ENCODE data around the gene ITPR1. TPM values are rescaled to one million over a fixed set of nuclear protein-coding genes. Genes with fewer than 3 reads are reported as not detected.

Gene ITPR1
- total RNA-seq, 1 donor from 2014 or later = 90.8 TPM

GRCh38 chr3:4836516-4836915 lies 343.4 kb downstream of the ITPR1 start:
- intact Hi-C loops (cut with micrococcal nuclease) = no loop called here

GRCh38 chr3:4837374-4837930 lies 344.3 kb downstream of the ITPR1 start:
- intact Hi-C loops (cut with micrococcal nuclease) = no loop called here

DNA sequence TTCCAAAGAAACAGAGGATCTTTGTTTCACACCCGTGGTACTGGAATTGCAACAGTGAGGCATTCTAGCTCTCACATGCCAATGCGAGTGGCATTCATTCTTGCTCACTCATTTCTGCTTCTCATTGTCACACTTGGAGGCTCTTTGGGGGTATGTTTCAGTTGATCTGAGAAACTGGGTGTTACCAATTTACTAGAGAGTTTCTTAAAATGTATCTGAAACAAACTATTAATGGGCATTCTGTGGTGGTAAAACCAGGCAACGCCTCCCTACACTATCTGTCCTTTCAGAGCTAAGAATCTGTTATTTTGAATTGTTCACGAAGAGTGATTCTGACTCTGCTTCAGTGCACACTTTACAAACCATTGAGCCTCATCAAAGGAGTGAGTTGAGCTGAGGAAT lies 345.5 kb downstream of the ITPR1 start:
- intact Hi-C loops (cut with micrococcal nuclease) = no loop called here

DNA sequence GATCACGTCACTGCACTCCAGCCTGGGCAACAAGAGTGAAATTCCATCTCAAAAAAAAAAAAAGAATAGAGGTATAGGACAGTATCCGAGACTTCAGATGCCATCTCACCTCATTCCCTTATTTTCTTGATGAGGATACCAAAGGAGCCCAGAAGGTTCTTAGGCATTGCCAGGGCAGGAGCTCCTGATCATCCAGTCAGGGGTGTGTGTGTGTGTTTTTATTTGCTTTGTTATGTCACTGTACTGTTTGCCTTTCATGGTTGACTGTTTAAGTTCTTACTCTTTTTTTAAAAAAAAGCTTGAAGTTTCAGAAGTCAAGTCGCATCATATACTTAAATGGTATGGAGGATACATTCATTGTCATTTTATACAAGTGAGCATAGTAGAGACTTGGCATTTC lies 346.1 kb downstream of the ITPR1 start:
- intact Hi-C loops (cut with micrococcal nuclease) = no loop called here

GRCh38 chr3:4841225-4841624 lies 348.1 kb downstream of the ITPR1 start:
- intact Hi-C loops (cut with micrococcal nuclease) = loop anchor here (1.0 to 5.0 kb wide), 2 partner anchors 10 to 539 kb away; partner anchors contain the start of gene SETMAR

GRCh38 chr3:4841776-4842440 lies 348.8 kb downstream of the ITPR1 start:
- intact Hi-C loops (cut with micrococcal nuclease) = loop anchor here (1.0 to 5.0 kb wide), 4 partner anchors 8 to 540 kb away; partner anchors contain the start of gene SETMAR

- intact Hi-C loops (cut with micrococcal nuclease) = loop anchor here (5.0 kb wide), 1 partner anchor 541 kb away; the partner anchor contains the start of gene SETMAR
Observed at GRCh38 chr3:4843619-4844018, 350.5 kb downstream of the ITPR1 start.

DNA sequence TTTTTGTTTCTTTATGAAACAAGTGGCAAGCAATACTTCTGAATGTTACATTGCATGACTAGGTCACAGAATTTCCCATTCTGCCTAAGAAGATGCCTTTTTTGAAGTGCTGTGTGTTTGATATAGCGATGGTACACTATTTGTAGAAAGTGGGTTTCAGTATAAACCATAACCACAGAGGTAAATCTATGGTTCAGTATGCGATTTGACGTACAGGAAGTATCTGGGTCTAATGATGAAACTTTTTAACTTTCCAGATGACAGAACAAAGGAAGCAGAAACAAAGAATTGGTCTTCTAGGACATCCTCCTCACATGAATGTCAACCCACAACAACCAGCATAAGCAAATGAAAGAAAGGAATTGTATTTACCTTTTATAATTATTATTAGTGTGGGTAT lies 352.7 kb downstream of the ITPR1 start:
- intact Hi-C loops (cut with micrococcal nuclease) = loop anchor here (1.0 kb wide), 2 partner anchors 15 to 160 kb away; no protein-coding TSS in a partner anchor

- intact Hi-C loops (cut with micrococcal nuclease) = loop anchor here (1.0 kb wide), 1 partner anchor 160 kb away; no protein-coding TSS in a partner anchor
Observed at GRCh38 chr3:4846543-4846942, 353.4 kb downstream of the ITPR1 start.

DNA sequence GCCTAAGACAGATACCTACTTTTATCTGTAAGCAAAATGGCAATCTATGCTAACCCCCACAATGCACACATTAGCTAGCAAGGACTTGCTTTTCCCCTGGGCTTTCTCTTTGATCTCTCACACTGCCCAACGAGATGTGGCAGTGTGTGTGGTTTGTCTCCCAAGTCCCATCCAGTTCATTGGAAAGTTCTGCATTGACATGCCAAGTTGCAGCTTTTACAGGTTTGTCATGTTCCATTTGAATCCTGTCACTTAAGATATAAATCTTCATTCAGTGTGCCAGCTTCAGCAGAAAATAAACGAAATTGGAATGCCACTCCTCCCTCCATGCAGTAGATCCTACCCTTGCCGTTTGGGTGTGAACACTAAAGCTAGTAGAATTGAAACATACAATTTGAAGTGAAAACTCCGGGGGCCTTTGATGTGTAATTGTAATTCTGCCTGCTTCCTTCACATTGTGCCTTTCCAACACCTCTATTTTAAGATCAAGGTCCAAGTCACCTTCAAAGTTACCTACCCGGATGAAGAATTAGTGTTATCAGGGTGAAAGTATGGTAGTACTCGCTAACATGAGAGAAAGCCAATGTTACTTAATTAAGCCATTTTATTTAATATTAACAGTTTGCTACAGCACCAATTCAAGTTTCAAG lies 355.2 kb downstream of the ITPR1 start:
- intact Hi-C loops (cut with micrococcal nuclease) = no loop called here

DNA sequence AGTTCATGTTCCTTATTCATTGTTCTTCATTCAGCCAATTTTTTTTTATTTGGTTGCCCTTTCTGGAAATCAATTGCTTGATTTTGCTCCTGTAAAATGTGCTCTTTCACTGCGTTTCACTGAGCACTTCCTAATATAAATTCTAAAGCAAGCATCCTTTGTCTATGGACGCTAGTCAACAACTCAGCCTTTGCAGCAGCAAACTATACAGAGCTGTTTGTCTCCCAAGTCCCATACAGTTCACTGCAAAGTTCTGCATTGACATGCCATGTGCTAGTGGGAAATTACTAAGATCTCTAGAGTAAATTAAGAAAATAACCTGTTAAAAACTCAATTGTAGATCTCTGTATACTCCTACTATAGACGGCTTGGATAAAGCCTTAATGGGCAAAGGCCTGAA lies 356.0 kb downstream of the ITPR1 start:
- intact Hi-C loops (cut with micrococcal nuclease) = no loop called here

DNA sequence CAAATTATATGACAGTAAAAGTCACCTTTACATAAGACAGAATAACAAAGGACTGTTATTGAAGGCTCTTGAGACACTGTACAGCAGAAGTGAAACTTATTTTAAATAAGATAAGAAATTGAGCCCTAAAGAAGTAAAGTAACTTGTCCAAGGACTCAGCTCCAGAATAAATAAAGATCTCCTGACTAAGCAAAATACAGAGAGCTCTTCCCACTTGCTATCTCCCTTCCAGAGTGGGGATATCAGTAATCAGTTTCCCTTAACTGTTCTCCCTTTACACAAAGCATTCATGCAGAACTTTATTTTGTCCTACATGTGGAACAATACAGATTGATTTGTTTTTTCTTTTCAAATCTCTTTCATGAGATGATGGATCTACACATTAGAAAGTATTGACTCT lies 356.6 kb downstream of the ITPR1 start:
- intact Hi-C loops (cut with micrococcal nuclease) = loop anchor here (1.0 to 5.0 kb wide), 10 partner anchors 7 to 273 kb away; partner anchors contain the start of gene ARL8B

- intact Hi-C loops (cut with micrococcal nuclease) = loop anchor here (1.0 to 5.0 kb wide), 10 partner anchors 8 to 272 kb away; partner anchors contain the start of gene ARL8B
Observed at GRCh38 chr3:4850211-4850927, 357.2 kb downstream of the ITPR1 start.

GRCh38 chr3:4850928-4851265 lies 357.7 kb downstream of the ITPR1 start:
- intact Hi-C loops (cut with micrococcal nuclease) = loop anchor here (1.0 to 5.0 kb wide), 16 partner anchors 9 to 346 kb away; partner anchors contain the start of gene ARL8B

DNA sequence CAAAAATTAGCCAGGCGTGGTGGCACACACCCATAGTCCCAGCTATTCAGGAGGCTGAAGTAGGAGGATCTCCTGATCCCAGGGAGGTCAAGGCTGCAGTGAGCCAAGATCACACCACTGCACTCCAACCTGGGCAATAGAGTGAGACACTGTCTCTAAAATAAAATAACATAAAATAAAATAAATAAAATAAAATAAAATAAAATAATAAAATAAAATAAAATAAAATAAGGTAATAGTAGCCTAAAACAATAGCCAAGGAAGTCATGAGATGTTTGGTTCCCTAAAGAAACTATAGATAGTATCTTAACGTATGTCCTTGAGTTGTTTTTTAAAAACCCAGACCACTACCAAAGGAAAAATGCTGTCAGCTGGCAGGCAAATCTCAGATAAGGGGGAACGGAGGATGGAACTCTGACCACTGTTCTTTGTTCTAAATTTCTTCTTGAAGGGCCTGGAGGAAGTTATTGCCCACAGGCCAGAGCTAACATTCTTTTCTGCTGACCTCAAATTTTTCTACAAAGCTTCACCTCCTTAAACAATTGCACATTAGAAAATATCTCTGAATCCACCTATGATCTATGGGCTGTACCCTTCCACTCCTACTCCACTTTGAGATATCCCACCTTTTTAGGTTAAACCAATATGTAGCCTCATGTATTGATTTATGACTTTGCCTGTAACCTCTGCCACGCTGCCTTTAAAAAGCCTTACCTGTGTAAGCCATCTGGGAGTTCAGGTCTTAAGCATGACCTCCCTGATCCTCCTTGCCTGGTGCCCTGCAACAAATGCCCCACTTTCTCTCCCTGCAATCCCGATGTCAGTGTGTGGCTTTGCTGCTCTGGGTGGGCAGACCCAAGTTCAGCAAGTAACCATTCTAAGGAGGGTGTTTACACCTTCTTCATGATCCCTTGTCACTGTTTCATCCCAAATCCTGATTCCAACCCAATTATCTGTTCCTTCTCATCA lies 359.9 kb downstream of the ITPR1 start:
- intact Hi-C loops (cut with micrococcal nuclease) = loop anchor here (5.0 kb wide), 1 partner anchor 269 kb away; the partner anchor contains the start of gene ARL8B

GRCh38 chr3:4853749-4854140 lies 360.6 kb downstream of the ITPR1 start:
- intact Hi-C loops (cut with micrococcal nuclease) = loop anchor here (5.0 kb wide), 1 partner anchor 269 kb away; the partner anchor contains the start of gene ARL8B

GRCh38 chr3:4855676-4856075 lies 362.5 kb downstream of the ITPR1 start:
- intact Hi-C loops (cut with micrococcal nuclease) = no loop called here

DNA sequence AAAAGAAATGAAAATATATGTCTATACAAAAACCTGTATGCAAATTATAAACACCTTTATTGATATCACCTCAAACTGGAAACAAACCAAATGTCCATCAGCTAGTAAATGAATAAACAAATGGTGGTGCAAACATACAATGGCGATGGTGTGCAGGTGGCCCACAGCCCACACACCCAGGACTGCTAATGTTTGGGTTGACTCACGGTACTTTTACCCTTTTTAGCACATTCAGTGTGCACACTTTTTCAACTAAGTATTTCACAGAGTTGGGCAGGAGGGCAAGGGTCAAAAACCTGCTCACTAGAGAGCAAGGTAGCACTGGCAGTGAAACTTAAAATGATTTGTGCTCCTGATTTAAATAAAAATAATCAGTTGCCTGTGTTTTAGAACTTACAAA lies 363.0 kb downstream of the ITPR1 start:
- intact Hi-C loops (cut with micrococcal nuclease) = no loop called here

- intact Hi-C loops (cut with micrococcal nuclease) = no loop called here
Observed at GRCh38 chr3:4856564-4856963, 363.4 kb downstream of the ITPR1 start.

DNA sequence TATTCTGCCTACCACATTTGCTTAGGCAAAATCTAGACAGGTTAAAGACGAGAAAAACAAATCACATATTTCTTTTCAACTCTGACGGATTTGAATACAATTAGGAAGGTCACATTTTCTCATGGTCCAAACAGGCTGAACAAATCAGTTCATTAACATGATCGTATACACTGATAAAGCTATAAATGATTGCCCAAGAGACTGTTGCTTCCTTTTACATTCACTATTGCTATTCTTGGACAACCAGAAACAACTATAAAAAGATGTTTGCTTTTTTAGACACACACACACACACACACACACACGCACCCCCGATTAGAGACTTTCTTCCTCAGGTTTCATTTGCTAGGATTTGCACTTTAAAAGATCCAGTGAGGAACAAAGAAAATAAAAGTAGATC lies 363.8 kb downstream of the ITPR1 start:
- intact Hi-C loops (cut with micrococcal nuclease) = no loop called here

Data from T-helper 1 cell treated with Interleukin-12 subunit alpha and Interleukin-12 subunit beta and Interleukin-4 antibody, amounts not matched to agents 30 ng/mL and 1 ng/mL, for 36 hours (primary cell).